GM12891 (cell line): ENCODE data around the gene FREY1.

Source experiments
- PAX5 ChIP-seq: IDR thresholded peaks from 2 replicates; pipeline ENCODE4 v1.6.1; 2011; ENCODE audit warnings: low read length, moderate library complexity, mild to moderate bottlenecking; ENCODE audit not compliant: insufficient read depth, severe bottlenecking
- POLR2A ChIP-seq: IDR thresholded peaks from 2 replicates; pipeline ENCODE4 v1.6.1; 2011; ENCODE audit warnings: low read depth, low read length, control low read depth
- POLR2AphosphoS5 ChIP-seq: IDR thresholded peaks from 2 replicates; pipeline ENCODE4 v1.6.1; 2011; ENCODE audit warnings: low read depth, low read length, control low read depth
- POU2F2 ChIP-seq: IDR thresholded peaks from 2 replicates; pipeline ENCODE4 v1.6.1; 2011; ENCODE audit warnings: low read depth, mild to moderate bottlenecking, control low read depth, low read length, moderate library complexity
- SPI1 ChIP-seq: IDR thresholded peaks from 2 replicates; pipeline ENCODE4 v1.6.1; 2011; ENCODE audit warnings: low read depth, low read length, control low read depth
- TAF1 ChIP-seq: IDR thresholded peaks from 2 replicates; pipeline ENCODE4 v1.6.1; 2011; ENCODE audit warnings: low read depth, low read length, control low read depth

DNA sequence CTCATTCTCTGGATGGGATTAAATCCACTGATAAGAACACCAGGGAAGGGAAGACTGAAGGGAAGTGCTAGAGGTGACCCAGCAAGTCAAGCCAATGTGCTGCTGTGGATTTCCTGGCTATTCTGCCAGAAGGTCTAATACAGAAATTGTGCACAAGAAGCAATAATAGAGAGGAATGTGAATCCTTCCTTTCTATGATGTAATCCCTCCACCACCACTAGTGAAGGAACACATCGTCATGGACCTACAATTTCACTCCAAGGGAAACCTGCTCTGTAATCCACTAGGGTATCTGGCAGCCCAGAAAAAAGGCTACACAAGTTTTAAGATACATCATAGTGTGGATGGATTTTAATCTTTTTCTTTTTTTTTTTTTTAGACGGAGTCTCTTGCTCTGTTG is 32.8 kb upstream of the FREY1 start:
- TF ChIP-seq POLR2A (no peak), TAF1 (no peak), SPI1 (no peak), POLR2AphosphoS5 (no peak), POU2F2 (no peak), PAX5 (no peak)
